Body of pancreas (tissue), 4 donors: ENCODE data around the gene TAF13.

Experiments used
- CTCF ChIP-seq, 7 experiments: fragments of 450-650 bp in 4 of 7; fragments of 200-600 bp in 3 of 7; sonication (generic) in 3 of 7; IDR thresholded peaks; one replicate each; pipeline ENCODE4 v1.5.1; 2016 to 2019; ENCODE audit warnings: antibody characterized with exemption in 7 of 7
- POLR2A ChIP-seq, 3 donors: fragments of 450-650 bp; IDR thresholded peaks; one replicate each; pipeline ENCODE4 v1.6.1; 2016; ENCODE audit warnings: antibody characterized with exemption in 3 of 3, mild to moderate bottlenecking in 2 of 3

GRCh38 chr1:109112652-109113285 is 37.0 kb upstream of the TAF13 start:
- TF ChIP-seq POLR2A (IDR thresholded peaks at IDR 0.05) (no peak), CTCF (IDR thresholded peaks at IDR 0.05) (peak; percentile 89 to 98 (median 93))
